ENCODE data around the gene DCC.

The DCC gene

GRCh38 chr18:52422985-52423601 is 83.1 kb downstream of the DCC start:
- no peak overlapping the region for H3K4me3 ChIP-seq (ENCODE audit: low read depth, low read length)
- no peaks in the 10 kb centered on the region for H3K36me3 ChIP-seq
- no peaks in the 10 kb centered on the region for H3K4me1 ChIP-seq
- no peaks in the 10 kb centered on the region for H3K27me3 ChIP-seq
- TF ChIP-seq CTCF (IDR thresholded peaks at IDR 0.05; ENCODE audit: low read depth, low read length) = no peak
- DNase-seq = no peak
- H3K9me3 ChIP-seq = no peaks in the 10 kb centered on the region

- DNase-seq = no peak
- no peaks in the 10 kb centered on the region for H3K9me3 ChIP-seq
- no peaks in the 10 kb centered on the region for H3K36me3 ChIP-seq
Observed at GRCh38 chr18:52426041-52426440, 86.0 kb downstream of the DCC start.

GRCh38 chr18:52426462-52426861 is 86.5 kb downstream of the DCC start:
- Histone ChIP-seq H3K4me3 (ENCODE audit: low read depth, low read length) (no peak overlapping the region), H3K27me3 (no peaks in the 10 kb centered on the region), H3K4me1 (no peaks in the 10 kb centered on the region), H3K9me3 (no peaks in the 10 kb centered on the region), H3K36me3 (no peaks in the 10 kb centered on the region)
- DNase-seq = no peak
- no peak for TF ChIP-seq CTCF (IDR thresholded peaks at IDR 0.05; ENCODE audit: low read depth, low read length)

More at GRCh38 chr18:52426041-52426440, 86.0 kb downstream of the DCC start:
- Histone ChIP-seq H3K4me3 (ENCODE audit: low read depth, low read length) (no peak overlapping the region), H3K4me1 (no peaks in the 10 kb centered on the region), H3K27me3 (no peaks in the 10 kb centered on the region)
- no peak for TF ChIP-seq CTCF (IDR thresholded peaks at IDR 0.05; ENCODE audit: low read depth, low read length)

- TF ChIP-seq CTCF (IDR thresholded peaks at IDR 0.05; ENCODE audit: low read depth, low read length) = no peak
- Histone ChIP-seq H3K4me3 (ENCODE audit: low read depth, low read length) (no peak overlapping the region), H3K9me3 (no peaks in the 10 kb centered on the region), H3K4me1 (no peaks in the 10 kb centered on the region), H3K36me3 (no peaks in the 10 kb centered on the region), H3K27me3 (no peaks in the 10 kb centered on the region)
- no peak for DNase-seq
Observed at GRCh38 chr18:52427521-52428175, 87.7 kb downstream of the DCC start.

- no peak for TF ChIP-seq CTCF (IDR thresholded peaks at IDR 0.05; ENCODE audit: low read depth, low read length)
Observed at GRCh38 chr18:52431683-52432082, 91.7 kb downstream of the DCC start.

GRCh38 chr18:52433797-52434196 is 93.8 kb downstream of the DCC start:
- H3K4me3 ChIP-seq (ENCODE audit: low read depth, low read length) = no peak overlapping the region
- no peaks in the 10 kb centered on the region for H3K27me3 ChIP-seq
- H3K9me3 ChIP-seq = no peaks in the 10 kb centered on the region
- no peak for TF ChIP-seq CTCF (IDR thresholded peaks at IDR 0.05; ENCODE audit: low read depth, low read length)
- DNase-seq = no peak
- H3K4me1 ChIP-seq = no peaks in the 10 kb centered on the region
- H3K36me3 ChIP-seq = no peaks in the 10 kb centered on the region

More at GRCh38 chr18:52431683-52432082, 91.7 kb downstream of the DCC start:
- Histone ChIP-seq H3K27me3 (no peaks in the 10 kb centered on the region), H3K4me1 (no peaks in the 10 kb centered on the region), H3K9me3 (no peaks in the 10 kb centered on the region), H3K4me3 (ENCODE audit: low read depth, low read length) (no peak overlapping the region), H3K36me3 (no peaks in the 10 kb centered on the region)
- DNase-seq = no peak

Data from BE2C (cell line).